HG03565 (cell line): ENCODE data around the gene TNS3.
A peak's percentile ranks its signal among the peaks of the same experiment; 100 is the strongest.
"Not testable (repeated sequence)": the region's sequence is repeated elsewhere in the genome, so short reads cannot be mapped to it uniquely, and the experiment has no call there.

Source experiments
- ATAC-seq: cut with Tn5 transposase; IDR thresholded peaks from one replicate; pipeline ENCODE4 v1.9.1; 2021; ENCODE audit warnings: mild to moderate bottlenecking, moderate library complexity; ENCODE audit not compliant: unreplicated experiment

TNS3 gene

DNA sequence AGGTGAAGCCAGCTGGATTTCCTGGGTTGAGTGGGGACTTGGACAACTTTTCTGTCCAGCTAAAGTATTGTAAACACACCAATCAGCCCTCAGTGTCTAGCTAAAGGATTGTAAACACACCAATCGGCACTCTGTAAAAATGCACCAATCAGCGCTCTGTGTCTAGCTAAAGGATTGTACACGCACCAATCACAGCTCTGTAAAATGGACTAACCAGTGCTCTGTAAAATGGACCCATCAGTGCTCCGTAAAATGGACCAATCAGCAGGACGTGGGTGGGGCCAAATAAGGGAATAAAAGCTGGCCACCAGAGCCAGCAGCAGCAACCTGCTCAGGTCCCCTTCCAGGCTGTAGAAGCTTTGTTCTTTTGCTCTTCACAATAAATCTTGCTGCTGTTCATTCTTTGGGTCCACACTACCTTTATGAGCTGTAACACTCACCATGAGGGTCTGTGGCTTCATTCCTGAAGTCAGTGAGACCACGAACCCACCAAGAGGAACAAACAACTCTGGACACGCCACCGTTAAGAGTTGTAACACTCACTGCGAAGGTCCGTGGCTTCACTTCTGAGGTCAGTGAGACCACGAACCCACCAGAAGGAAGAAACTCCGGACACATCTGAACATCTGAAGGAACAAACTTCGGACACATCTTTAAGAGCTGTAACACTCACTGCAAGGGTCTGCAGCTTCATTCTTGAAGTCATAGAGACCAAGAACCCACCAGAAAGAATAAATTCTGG lies 21.8 kb upstream of the TNS3 start:
- ATAC-seq: not testable (repeated sequence)

DNA sequence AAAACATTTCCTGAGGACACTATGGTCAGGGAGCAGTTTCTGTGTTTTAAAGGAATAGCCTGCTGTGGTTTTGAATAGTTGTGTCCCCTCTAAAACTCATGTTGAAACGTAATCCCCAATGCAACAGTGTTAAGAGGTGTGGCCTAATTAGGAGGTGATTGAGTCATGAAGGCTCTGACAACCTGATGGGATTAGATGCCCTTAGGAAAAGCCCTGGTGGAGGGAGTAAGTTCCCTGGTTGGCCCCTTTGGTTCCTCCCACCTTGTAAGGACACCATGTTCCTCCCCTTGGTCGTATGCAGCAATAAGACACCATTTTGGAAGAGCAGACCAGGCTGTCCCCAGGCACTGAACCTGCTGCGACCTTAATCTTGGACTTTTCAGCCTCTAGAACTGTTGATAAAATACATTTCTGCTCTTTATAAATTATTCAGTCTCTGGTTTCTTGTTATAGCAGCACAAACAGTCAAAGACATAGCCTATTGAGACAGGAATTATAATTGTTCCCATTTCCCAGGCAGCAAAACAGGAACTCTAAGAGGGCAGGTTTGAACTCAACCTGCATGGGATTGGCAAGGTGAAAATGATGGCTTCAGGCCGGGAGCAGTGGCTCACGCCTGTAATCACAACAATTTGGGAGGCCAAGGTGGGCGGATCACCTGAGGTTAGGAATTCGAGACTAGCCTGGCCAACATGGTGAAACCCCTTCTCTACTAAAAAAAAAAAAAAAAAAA lies 20.5 kb upstream of the TNS3 start:
- no peak for ATAC-seq

DNA sequence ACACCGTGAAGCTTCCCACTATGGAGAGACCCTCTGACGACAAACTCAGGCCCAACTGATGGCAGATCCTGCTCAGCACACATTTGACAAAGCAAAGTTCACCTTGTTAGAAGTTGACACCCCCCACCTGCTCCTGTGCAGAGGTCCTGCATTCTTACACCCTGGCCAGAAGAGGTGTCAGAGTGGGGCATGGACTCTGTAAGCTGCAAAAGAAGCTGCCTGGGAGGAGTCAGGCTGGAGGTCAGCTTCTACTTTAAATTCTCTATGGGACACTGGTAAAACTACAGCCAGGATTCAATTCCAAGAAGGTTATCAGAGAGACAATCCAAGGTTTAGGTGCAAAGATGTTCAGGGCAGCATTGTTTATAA lies 20.0 kb upstream of the TNS3 start:
- no peak for ATAC-seq

DNA sequence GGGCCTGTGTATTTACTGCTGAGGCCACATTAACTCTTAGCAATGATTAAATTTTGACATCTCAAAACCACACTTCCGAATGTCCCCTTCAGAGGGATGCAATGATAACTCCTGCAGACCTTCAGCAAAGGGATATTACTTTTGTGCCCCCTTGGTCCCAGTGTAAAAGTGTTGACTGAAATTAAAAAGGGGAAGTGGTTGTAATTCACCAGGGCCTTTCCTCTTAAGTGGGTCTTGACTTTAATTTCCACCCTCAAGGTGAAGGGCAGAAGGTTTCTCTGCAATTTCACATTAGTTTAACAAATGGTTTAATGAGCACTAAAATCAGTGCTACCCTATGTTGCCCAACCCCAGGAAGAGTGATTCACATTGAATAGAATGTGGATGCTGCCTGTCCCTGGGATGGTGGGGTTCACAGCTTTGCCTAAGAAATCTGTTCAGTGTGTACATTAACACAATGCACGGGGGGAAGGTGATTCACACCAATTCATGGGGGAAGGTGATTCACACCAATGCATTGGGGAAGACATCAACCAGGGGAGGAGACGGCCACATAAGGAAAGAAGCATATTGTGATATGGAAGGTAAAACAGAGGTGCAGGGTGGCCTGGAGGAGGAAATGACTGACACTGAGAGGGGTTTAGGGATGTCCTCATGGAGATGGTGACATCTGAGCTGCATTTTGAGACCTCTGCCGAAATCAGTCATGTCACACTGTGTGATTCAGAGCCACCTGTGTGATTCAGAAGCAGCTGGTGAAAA lies 19.4 kb upstream of the TNS3 start:
- peak; percentile 67 for ATAC-seq

DNA sequence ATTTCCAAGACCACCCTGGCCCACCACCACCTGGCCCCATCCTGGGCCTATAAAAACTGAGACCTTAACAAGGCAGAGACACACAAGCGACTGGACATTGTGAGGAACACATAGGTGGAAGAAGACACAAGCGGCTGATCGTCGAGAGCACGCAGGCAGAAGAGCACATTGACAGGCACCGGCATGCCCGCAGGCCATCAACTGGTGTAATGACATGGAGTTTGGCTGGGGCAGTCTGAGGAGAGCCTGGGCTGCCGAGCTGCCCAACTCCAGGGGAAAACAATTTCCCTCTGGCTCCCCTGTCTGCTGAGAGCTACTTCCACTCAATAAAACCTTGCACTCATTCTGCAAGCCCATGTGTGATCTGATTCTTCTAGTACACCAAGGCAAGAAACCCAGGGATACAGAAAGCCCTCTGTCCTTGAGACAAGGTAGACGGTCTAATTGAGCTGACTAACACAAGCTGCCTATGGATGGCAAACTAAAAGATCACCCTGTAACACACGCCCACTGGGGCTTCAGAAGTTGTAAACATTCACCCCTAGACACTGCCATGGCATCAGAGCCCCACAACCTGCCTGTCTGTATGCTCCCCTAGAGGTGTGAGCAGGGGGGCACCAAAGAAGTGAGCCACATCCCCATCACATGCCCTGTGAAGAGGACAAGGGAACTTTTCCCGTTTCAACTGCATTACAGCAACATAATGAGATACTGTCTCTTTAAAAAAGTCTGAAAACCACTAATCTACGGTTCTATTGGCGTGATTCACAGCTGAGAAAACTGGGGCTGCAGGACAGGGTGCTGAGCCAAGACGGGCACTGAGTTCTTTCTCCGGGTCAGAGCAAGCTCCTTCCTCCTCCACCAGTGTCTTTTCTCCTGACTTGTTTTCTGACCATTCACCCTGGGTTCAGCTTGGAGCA lies 18.5 kb upstream of the TNS3 start:
- ATAC-seq: no peak

DNA sequence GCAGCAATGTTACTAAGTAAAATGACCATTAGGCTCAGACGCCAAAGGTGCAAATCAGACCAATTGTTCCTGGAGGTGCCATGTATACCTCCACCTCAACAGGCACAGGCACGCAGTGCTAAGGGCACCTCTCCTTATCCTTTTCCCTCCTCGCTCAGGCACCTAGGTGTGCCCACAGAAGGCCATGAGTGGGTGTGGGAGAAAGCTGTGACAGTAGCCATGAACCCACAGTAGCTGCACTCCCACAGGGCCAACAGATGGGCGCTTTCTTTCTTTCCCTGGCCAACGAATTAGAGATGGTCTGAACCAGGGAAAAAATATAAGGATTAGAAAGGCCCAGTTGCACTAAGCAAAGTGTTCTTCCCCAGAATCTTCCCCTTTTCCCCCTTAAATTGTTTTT lies 15.5 kb upstream of the TNS3 start:
- ATAC-seq: no peak

DNA sequence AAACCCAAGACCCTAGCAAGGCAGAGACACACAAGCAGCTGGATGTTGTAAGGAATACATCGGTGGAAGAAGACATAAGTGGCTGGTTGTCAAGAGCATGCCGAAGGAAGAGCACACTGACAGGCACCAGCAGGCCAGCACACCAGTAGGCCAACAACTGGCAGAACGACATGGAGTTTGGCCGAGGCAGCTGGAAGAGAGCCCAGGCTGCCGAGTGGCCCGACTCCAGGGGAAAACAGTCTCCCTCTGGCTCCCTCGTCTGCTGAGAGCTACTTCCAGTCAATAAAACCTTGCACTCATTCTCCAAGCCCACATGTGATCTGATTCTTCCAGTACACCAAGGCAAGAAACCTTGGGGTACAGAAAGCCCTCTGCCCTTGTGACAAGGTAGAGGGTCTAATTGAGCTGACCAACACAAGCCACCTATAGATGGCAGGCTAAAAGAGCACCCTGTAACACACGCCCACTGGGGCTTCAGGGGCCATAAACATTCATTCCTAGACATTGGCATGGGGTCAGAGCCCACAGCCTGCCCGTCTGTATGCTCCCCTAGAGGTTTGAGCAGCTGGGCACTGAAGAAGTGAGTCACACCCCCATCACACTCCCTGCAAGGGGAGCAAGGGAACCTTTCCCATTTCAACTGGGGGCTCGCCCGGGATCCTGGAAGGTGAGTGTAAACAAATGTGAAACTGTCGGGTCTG lies 14.7 kb upstream of the TNS3 start:
- no peak for ATAC-seq

DNA sequence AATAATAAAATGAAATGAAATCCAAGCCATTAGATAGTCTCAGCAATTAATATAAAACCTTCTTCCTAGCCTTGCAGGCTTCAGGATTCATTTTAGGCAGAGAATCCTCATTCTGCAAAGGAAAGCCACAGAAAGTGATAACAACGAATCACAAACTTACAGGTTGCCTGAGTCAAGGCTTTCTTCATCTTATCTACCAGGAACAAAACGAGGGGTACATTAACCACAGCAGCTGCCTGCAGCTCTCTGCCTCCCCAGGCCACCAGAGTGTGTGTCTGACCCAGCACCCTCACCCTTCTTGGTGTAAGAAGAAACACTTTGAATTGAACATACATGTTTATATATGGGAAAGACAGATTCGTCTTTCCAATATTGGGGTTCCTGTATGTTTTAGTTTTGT lies 12.5 kb upstream of the TNS3 start:
- ATAC-seq: no peak

DNA sequence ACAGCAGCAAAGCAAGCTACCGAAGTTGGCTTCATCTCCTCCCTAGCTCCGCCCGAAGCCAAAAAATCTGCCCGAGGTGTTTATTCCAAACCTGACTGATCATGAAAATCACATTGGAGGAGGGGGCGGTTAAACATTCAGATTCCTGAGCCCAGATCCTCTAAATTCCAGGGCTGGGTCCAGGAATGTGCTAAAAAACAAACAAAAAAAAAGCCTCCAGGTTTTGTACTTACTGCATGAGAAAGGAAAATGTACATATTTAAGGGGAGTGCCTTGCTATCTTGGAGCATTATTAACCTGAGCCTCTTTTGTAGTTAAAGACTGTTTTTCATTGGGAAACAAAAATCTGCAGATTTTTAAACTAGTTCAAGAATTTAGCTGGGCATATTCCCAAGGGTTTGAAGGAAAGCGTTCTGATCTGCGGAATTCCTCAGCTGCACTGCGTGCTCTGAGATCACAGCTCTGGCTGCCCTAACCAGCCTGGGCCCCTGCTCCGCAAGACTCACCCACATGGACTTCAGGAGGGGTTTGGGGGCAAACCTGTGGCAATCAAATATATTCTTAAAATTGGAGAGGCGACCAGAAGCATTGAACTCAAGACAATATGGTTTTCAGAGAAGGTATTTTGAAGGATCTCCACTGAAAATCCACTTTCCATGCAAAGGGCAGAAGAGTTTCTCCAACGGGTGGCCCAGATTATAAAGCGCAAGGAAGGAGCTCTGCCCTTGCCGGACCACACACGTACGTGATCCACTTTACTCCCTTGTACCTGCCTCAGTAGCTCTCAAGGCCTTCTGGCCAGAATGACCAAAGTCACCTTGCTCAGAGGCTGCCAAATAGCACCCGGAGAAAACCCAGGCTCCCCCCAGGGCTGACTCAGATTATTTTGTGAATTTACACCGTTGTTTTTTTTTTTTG lies 10.0 kb upstream of the TNS3 start:
- ATAC-seq: no peak

DNA sequence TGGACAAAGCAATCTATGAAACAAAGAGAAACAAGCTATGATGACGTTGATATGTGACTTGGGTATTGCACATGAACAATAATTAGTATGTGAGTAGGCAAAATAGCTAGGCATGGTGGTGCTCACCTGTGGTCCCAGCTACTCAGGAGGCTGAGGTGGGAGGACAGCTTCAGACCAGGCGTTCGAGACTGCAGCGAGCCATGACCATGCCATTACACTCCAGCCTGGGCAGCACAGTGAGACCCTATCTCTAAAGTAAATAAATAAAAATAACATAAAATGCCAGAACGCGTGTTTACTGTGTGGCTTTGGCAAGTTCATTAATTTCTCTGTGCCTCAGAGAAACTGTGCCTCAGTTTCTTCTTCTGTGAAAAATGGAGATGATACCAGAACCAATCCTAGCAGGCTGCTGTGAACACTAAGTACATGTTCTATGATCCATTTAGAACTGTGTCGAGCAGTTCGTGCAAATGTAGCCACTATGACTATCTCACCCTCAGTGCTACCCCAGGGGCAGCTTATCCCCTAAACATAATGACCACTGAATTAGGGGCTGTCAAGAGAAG lies 9.3 kb upstream of the TNS3 start:
- ATAC-seq: no peak

DNA sequence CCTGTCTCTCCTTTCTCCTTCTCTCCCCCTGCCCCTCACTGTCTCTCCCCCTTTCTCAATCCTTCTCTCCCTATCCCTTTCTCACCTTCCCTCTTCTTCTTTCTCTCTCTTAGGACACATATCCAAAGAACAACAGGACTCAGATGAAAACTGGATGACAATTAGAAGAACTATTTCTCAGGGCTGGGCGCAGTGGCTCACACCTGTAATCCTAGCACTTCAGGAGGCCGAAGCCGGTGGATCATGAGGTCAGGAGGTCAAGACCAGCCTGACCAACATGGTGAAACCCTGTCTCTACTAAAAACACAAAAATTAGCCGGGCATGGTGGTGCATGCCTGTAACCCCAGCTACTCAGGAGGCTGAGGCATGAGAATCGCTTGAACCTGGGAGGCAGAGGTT lies 8.3 kb upstream of the TNS3 start:
- ATAC-seq: not testable (repeated sequence)

DNA sequence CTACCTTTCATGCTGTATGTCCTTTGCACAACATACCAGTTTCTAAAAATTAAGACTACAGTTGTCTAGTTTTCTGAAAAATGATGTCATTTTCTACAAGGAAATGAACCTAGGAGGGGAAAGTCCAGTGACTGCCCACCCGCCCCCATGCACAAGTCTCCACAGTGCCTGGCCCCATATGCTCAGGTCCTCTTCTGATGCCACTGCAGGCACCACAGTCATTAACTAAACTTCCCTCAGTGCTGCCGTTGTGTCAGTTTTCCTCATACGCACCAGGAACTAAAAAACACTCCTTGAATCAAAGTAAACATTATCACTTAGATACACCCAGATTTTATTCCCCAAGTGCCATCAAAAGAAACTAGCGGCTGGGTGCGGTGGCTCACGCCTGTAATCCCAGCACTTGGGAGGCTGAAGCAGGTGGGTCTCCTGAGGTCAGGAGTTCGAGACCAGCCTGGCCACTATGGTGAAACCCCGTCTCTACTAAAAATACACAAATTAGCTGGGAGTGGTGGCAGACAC lies 6.9 kb upstream of the TNS3 start:
- no peak for ATAC-seq

DNA sequence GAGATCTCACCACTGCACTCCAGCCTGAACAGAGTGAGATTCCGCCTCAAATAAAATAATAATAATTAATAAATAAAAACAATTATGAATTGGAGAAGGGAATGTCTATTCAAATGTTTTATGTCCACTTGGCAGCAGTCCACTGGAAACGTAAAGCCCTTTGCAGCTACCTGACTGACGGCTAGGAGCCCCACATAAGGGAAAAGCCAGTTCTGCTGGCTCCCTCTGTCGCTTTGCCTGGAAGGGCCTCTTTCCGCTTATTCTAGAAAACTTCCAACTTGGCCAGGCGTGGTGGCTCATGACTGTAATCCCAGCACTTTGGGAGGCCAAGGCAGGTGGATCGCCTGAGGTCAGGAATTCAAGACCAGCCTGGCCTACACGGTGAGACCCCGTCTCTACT lies 6.1 kb upstream of the TNS3 start:
- no peak for ATAC-seq

DNA sequence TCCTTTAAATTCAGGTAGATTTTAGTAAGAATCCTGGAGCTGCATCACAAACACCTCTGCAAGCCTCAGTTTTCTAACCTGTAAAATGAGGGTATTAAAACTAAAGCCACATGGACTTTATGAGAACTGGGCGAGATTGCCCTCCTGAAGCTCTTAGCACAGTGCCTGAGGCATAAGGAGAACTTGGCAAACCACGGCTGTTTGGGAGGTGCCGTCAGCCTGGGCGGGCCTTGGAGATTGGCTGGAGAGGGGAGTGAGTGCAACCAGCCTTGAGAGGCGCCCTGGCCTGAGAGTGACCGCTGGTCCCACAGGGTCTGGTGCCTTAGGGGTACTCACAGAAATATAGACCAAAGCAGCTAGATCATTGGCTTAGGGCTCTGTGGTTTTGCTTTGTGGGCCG lies 5.4 kb upstream of the TNS3 start:
- no peak for ATAC-seq

DNA sequence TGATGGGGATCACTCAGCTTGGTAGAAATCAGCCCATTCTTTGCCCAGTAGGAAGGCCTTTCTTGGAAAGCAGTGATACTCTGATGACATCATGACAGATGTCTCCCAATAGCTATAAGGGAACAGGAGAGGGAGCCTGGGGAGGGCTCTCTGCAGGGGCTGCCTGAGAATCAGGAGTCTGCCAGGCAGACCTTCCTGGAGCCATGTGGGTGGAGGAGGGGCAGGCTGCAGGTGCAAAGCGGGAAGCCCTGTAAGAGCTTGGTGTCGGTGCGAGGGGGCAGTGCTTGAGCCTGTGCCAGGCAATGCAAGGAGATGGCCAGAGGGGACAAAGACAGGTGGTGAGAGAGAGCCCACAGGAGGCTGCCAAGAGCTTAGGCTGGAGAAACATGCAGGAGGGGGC lies 5.0 kb upstream of the TNS3 start:
- ATAC-seq: no peak

DNA sequence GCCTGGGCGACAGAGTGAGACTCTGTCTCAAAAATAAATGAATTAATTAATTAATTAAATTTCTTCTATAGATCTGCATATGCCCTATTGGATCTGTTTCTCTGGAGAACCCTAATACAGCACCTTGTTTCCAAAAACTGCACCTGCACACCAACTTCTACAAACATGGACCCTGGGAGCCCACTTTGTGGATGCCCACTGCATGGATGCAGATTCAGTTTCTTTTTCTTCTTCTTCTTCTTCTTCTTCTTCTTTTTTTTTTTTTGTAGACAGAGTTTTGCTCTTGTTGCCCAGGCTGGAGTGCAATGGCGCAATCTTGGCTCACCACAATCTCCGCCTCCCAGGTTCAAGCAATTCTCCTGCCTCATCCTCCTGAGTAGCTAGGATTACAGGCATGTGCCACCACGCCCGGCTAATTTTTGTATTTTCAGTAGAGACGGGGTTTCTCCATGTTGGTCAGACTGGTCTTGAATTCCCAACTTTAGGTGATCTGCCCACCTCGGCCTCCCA lies 4.3 kb upstream of the TNS3 start:
- ATAC-seq: not testable (repeated sequence)

DNA sequence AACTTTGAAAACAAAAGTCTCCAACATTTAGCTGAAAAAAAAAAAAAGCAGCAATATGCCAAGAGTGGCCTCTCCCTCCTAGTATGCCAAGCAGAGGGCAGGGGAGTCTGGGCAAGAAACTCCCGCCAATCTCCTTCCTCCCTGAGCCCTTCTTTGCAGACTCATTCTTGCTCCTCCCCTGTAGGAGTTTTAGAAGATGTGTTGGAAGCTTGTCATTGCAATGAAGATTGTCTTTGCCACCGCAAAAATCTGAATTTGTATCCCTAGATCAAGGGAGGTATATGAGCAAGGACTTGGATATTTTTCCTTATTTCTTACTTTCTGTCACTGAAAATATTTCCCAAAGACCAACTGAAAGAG lies 2.6 kb upstream of the TNS3 start:
- no peak for ATAC-seq

DNA sequence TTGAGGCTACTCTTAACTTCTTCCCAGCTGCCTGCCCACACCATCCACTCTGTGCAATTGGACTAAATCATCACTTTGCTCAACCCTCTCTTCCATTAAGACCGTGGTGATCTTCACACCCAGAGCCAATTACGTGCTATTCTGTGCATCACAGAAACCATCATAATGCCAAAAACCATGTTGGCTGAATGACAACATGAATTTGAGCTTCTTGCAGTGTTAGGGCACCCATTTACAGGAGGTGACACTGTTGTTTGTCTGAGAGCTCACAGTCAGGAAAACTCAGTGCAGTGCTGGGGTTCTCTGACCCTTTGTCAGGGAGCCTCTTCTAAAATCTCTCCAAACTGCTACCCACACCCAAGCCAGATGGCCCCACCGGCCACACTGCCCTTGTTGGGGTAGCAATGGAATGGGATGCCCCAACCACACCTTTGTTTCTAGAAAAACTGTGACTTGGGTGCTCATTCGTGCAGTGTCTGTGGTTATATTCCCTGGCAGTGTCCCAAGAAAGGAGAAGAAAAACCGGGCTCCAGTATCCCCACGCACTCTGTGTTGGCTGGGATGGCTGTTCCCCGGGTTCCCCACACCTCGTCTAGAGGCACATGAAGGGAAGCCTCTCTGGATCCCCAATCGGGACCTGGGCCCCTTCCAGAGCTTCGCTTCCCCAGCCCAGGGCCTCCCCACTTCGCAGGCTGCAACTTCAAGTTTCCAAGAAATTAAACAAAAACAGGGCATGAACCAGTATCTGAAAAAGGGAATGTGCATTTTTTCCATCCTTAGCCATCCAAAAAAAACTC lies 2.0 kb upstream of the TNS3 start:
- ATAC-seq: no peak
